Activated CD8-positive, alpha-beta memory T cell treated with anti-CD3 and anti-CD28 coated beads for 36 hours (primary cell): ENCODE results near the gene CCDC38. TPM values are rescaled to one million over a fixed set of nuclear protein-coding genes. Genes with fewer than 3 reads are reported as not detected.

ENCODE experiments used
- CTCF ChIA-PET: fragments of 350-600 bp; sonication (Branson Sonifier 250); formaldehyde crosslinking; loops from one replicate; lab custom pipeline; 2021; ENCODE audit warnings: antibody characterized with exemption; lab: Charles Lee
- POLR2A ChIA-PET: fragments of 350-600 bp; sonication (Branson Sonifier 250); formaldehyde crosslinking; loops from one replicate; lab custom pipeline; 2021; ENCODE audit warnings: antibody characterized with exemption; lab: Charles Lee
- total RNA-seq, 2 experiments: library from RNA; stranded (reverse); gene quantifications; one replicate each; pipeline ENCODE4 v1.2.3, GENCODE V29; 2021

Gene CCDC38
- total RNA-seq, 2 experiments from 2014 or later = 0.25 to 0.31 TPM

GRCh38 chr12:95966287-95966870, 24.0 kb upstream of the CCDC38 start:
- ChIA-PET POLR2A (interaction anchor here (0.6 kb wide), 1 partner anchor 11 kb away, joined by 4 read pairs; no protein-coding TSS in a partner anchor), CTCF (no interaction called here)

- ChIA-PET CTCF (no interaction called here), POLR2A (no interaction called here)
Measured at GRCh38 chr12:95963096-95963495, 20.7 kb upstream of the CCDC38 start.

GRCh38 chr12:95962222-95962621, 19.8 kb upstream of the CCDC38 start:
- CTCF ChIA-PET = interaction anchor here (0.6 to 1.4 kb wide), 2 partner anchors 19 to 36 kb away, joined by 3 to 5 read pairs; partner anchors contain the start of genes AMDHD1 and CCDC38
- POLR2A ChIA-PET = no interaction called here

- ChIA-PET POLR2A (no interaction called here), CTCF (interaction anchor here (1.2 kb wide), 1 partner anchor 39 kb away, joined by 3 read pairs; no protein-coding TSS in a partner anchor)
Measured at GRCh38 chr12:95960241-95960640, 17.8 kb upstream of the CCDC38 start.

GRCh38 chr12:95959107-95959506, 16.7 kb upstream of the CCDC38 start:
- ChIA-PET CTCF (interaction anchor here (0.6 to 1.2 kb wide), 3 partner anchors 18 to 1270 kb away, joined by 3 read pairs; no protein-coding TSS in a partner anchor), POLR2A (no interaction called here)

- ChIA-PET POLR2A (no interaction called here), CTCF (interaction anchor here (1.0 kb wide), 1 partner anchor 226 kb away, joined by 3 read pairs; no protein-coding TSS in a partner anchor)
Measured at GRCh38 chr12:95956557-95957145, 14.2 kb upstream of the CCDC38 start.

GRCh38 chr12:95955549-95956159, 13.2 kb upstream of the CCDC38 start:
- ChIA-PET POLR2A (interaction anchor here (0.6 to 0.7 kb wide), 2 partner anchors 11 to 406 kb away, joined by 4 to 5 read pairs; no protein-coding TSS in a partner anchor), CTCF (interaction anchor here (1.0 kb wide), 1 partner anchor 227 kb away, joined by 3 read pairs; no protein-coding TSS in a partner anchor)

GRCh38 chr12:95953000-95953399, 10.6 kb upstream of the CCDC38 start:
- CTCF ChIA-PET = interaction anchor here (1.3 kb wide), 1 partner anchor 11 kb away, joined by 6 read pairs; the partner anchor contains the start of gene CCDC38
- POLR2A ChIA-PET = no interaction called here

- CTCF ChIA-PET = no interaction called here
Measured at GRCh38 chr12:95951515-95951914, 9.1 kb upstream of the CCDC38 start.

GRCh38 chr12:95949477-95950206, 7.2 kb upstream of the CCDC38 start:
- ChIA-PET POLR2A (no interaction called here), CTCF (no interaction called here)

More at GRCh38 chr12:95951515-95951914, 9.1 kb upstream of the CCDC38 start:
- POLR2A ChIA-PET = no interaction called here

GRCh38 chr12:95944108-95944704, 1.8 kb upstream of the CCDC38 start:
- POLR2A ChIA-PET = no interaction called here

GRCh38 chr12:95943330-95943842, 972 bp upstream of the CCDC38 start, which contains the start of gene AMDHD1:
AMDHD1 (plus strand) TSS chr12:95943331; CDS start chr12:95943399, 68 bp downstream.
- ChIA-PET POLR2A (interaction anchor here (0.5 to 0.7 kb wide), 3 partner anchors 55 to 463 kb away, joined by 3 to 5 read pairs (median 3); no protein-coding TSS in a partner anchor), CTCF (interaction anchor here (0.5 to 1.4 kb wide), 4 partner anchors 14 to 125 kb away, joined by 3 read pairs; no protein-coding TSS in a partner anchor)

More at GRCh38 chr12:95944108-95944704, 1.8 kb upstream of the CCDC38 start:
- CTCF ChIA-PET = interaction anchor here (0.5 to 1.3 kb wide), 3 partner anchors 25 to 125 kb away, joined by 3 read pairs; no protein-coding TSS in a partner anchor

- POLR2A ChIA-PET = interaction anchor here (1.3 kb wide), 1 partner anchor 93 kb away, joined by 3 read pairs; the partner anchor contains the start of gene LTA4H
- CTCF ChIA-PET = interaction anchor here (1.0 to 1.4 kb wide), 4 partner anchors 11 to 25 kb away, joined by 3 to 6 read pairs (median 3); no protein-coding TSS in a partner anchor
Measured at GRCh38 chr12:95942101-95942523, 302 bp downstream of the CCDC38 start.

- ChIA-PET CTCF (interaction anchor here (1.1 kb wide), 1 partner anchor 49 kb away, joined by 3 read pairs; no protein-coding TSS in a partner anchor), POLR2A (interaction anchor here (0.7 kb wide), 1 partner anchor 69 kb away, joined by 3 read pairs; no protein-coding TSS in a partner anchor)
Measured at GRCh38 chr12:95940514-95940913, 1.9 kb downstream of the CCDC38 start.

- ChIA-PET POLR2A (no interaction called here), CTCF (no interaction called here)
Measured at GRCh38 chr12:95922231-95922630, 20.2 kb downstream of the CCDC38 start.

- CTCF ChIA-PET = interaction anchor here (1.0 to 2.4 kb wide), 4 partner anchors 18 to 112 kb away, joined by 3 to 16 read pairs (median 4); no protein-coding TSS in a partner anchor
- POLR2A ChIA-PET = interaction anchor here (1.0 kb wide), 1 partner anchor 80 kb away, joined by 3 read pairs; no protein-coding TSS in a partner anchor
Measured at GRCh38 chr12:95919110-95919509, 23.3 kb downstream of the CCDC38 start.

- POLR2A ChIA-PET = interaction anchor here (1.0 kb wide), 1 partner anchor 80 kb away, joined by 3 read pairs; no protein-coding TSS in a partner anchor
- CTCF ChIA-PET = interaction anchor here (0.5 to 2.4 kb wide), 7 partner anchors 10 to 113 kb away, joined by 3 to 16 read pairs (median 3); no protein-coding TSS in a partner anchor
Measured at GRCh38 chr12:95918194-95918993, 24.0 kb downstream of the CCDC38 start.
